Panc1 (cell line): ENCODE data around the gene SH2D6. TPM values are rescaled to one million over a fixed set of nuclear protein-coding genes. Genes with fewer than 3 reads are reported as not detected.

ENCODE experiments used
- ATAC-seq: fragments of 200-7000 bp; cut with Tn5 transposase; 2 replicates; pipeline ENCODE4 v1.9.1; 2020; ENCODE audit warnings: mild to moderate bottlenecking, moderate library complexity
- BruUV-seq: library from RNA; stranded (reverse); fragments of 400-500 nt; replicated peaks from 2 replicates; lab custom pipeline; 2021; lab: Mats Ljungman, UMichigan
- CTCF ChIA-PET: fragments of 300-600 bp; sonication (Branson Sonifier 250); formaldehyde crosslinking; loops from one replicate; lab custom pipeline; 2022; ENCODE audit warnings: antibody characterized with exemption; lab: Charles Lee
- POLR2A ChIA-PET: fragments of 300-600 bp; sonication (Branson Sonifier 250); formaldehyde crosslinking; loops from one replicate; lab custom pipeline; 2022; ENCODE audit warnings: antibody characterized with exemption; lab: Charles Lee
- DNase-seq: peaks from one replicate; pipeline ENCODE4 v3.0.0-alpha.2; 2010; ENCODE audit warnings: low read depth, low spot score
- H3K27ac ChIP-seq: 2 replicates; pipeline ENCODE4 v1.5.1; 2011; ENCODE audit warnings: mild to moderate bottlenecking, low read length, inconsistent platforms
- H3K27me3 ChIP-seq: fragments of 200-500 bp; sonication (Bioruptor generic); 2 replicates; pipeline ENCODE4 v1.6.0; 2014; ENCODE audit warnings: low read length, inconsistent platforms; ENCODE audit not compliant: control insufficient read depth, insufficient read depth
- H3K36me3 ChIP-seq: fragments of 200-500 bp; sonication (Bioruptor generic); 2 replicates; pipeline ENCODE4 v1.5.1; 2014; ENCODE audit warnings: inconsistent platforms, mild to moderate bottlenecking, low read length, moderate library complexity; ENCODE audit not compliant: control insufficient read depth, insufficient read depth
- H3K4me1 ChIP-seq: 2 replicates; pipeline ENCODE4 v1.5.1; 2011; ENCODE audit warnings: inconsistent platforms, mild to moderate bottlenecking, low read length, moderate library complexity; ENCODE audit not compliant: control insufficient read depth, insufficient read depth
- H3K4me3 ChIP-seq, 2 experiments: 2 replicates each; pipeline ENCODE4 v1.5.1; 2011 to 2012; ENCODE audit warnings: low read depth in 2 of 2, low read length in 2 of 2, mild to moderate bottlenecking in 2 of 2, inconsistent platforms in 1 of 2, moderate library complexity in 1 of 2
- H3K9me3 ChIP-seq: fragments of 200-500 bp; sonication (Bioruptor generic); 2 replicates; pipeline ENCODE4 v1.5.1; 2014; ENCODE audit warnings: low read depth, mild to moderate bottlenecking, inconsistent platforms, low read length, moderate library complexity; ENCODE audit not compliant: control insufficient read depth, insufficient read depth
- CTCF ChIP-seq: fragments of 450-650 bp; IDR thresholded peaks from 2 replicates; pipeline ENCODE4 v1.5.1; 2017; ENCODE audit warnings: mild to moderate bottlenecking
- POLR2AphosphoS5 ChIP-seq: IDR thresholded peaks from 2 replicates; pipeline ENCODE4 v1.6.1; 2012; ENCODE audit warnings: mild to moderate bottlenecking, low read depth, low read length, moderate library complexity
- REST ChIP-seq, 2 experiments: IDR thresholded peaks; 2 replicates each; pipeline ENCODE4 v1.6.1; 2011 to 2012; ENCODE audit warnings: low read depth in 2 of 2, control low read depth in 1 of 2, low read length in 1 of 2, mild to moderate bottlenecking in 1 of 2, moderate library complexity in 1 of 2; ENCODE audit not compliant: insufficient read depth in 1 of 2
- SIN3A ChIP-seq: IDR thresholded peaks from 2 replicates; pipeline ENCODE4 v1.6.1; 2012; ENCODE audit warnings: low read depth, mild to moderate bottlenecking, low read length, moderate library complexity, borderline replicate concordance; ENCODE audit not compliant: insufficient read depth
- TCF7L2 ChIP-seq: IDR thresholded peaks from 2 replicates; pipeline ENCODE4 v1.6.1; 2011; ENCODE audit warnings: mild to moderate bottlenecking, low read depth, low read length, inconsistent platforms
- in situ Hi-C: cut with HindIII; loops from 2 replicates; pipeline ENCODE4 v1.10.0; 2016; ENCODE audit warnings: low sequenced_read_pairs, low pct_unique_long_range_greater_than_20kb
- intact Hi-C: fragments of 100-400 bp; cut with micrococcal nuclease; formaldehyde crosslinking; loops from one replicate; pipeline ENCODE4 v1.10.0; 2022; ENCODE audit not compliant: unreplicated experiment
- total RNA-seq: library from RNA; stranded (reverse); gene quantifications from one replicate; pipeline ENCODE4 v1.2.1, GENCODE V29; 2021; ENCODE audit not compliant: unreplicated experiment

The SH2D6 gene
- total RNA-seq, 1 experiment from 2014 or later: 3.3 TPM

- H3K4me1 ChIP-seq: no peaks in the 10 kb centered on the region
- no TSS peak for BruUV-seq
- intact Hi-C loops: no loop called here
- no peak overlapping the region for H3K27ac ChIP-seq
- no peak overlapping the region for H3K4me3 ChIP-seq
- H3K36me3 ChIP-seq: 0 out of 2 replicates have a peak, but pooled peaks cover 2% of the 10 kb centered on the region
- DNase-seq (no peak), ATAC-seq (no peak)
- H3K27me3 ChIP-seq: no peaks in the 10 kb centered on the region
- no peaks in the 10 kb centered on the region for H3K9me3 ChIP-seq
- CTCF ChIA-PET: no interaction called here
- POLR2A ChIA-PET: no interaction called here
- in situ Hi-C loops: no loop called here
- TF ChIP-seq TCF7L2 (no peak), REST (IDR thresholded peaks at IDR 0.05; ENCODE audit: insufficient read depth in 1 of 2, low read depth in 2 of 2, low read length in 1 of 2) (no peak), SIN3A (no peak), POLR2AphosphoS5 (no peak), CTCF (no peak)
These were observed 24.2 kb upstream of the SH2D6 start for GRCh38 chr2:85394261-85394681.

- CTCF ChIA-PET: no interaction called here
- no peaks in the 10 kb centered on the region for H3K27me3 ChIP-seq
- in situ Hi-C loops: no loop called here
- TF ChIP-seq TCF7L2 (no peak), SIN3A (no peak), CTCF (no peak), REST (IDR thresholded peaks at IDR 0.05; ENCODE audit: insufficient read depth in 1 of 2, low read depth in 2 of 2, low read length in 1 of 2) (no peak)
- H3K36me3 ChIP-seq: 0 out of 2 replicates have a peak, but pooled peaks cover 2% of the 10 kb centered on the region
- no peak overlapping the region for H3K4me3 ChIP-seq
- no peak overlapping the region for H3K27ac ChIP-seq
- POLR2A ChIA-PET: interaction anchor here (0.6 kb wide), 1 partner anchor 144 kb away, joined by 9 read pairs; the partner anchor contains the start of gene MAT2A
- BruUV-seq: no TSS peak
- DNase-seq (no peak), ATAC-seq (no peak)
- intact Hi-C loops: no loop called here
- no peaks in the 10 kb centered on the region for H3K9me3 ChIP-seq
- H3K4me1 ChIP-seq: no peaks in the 10 kb centered on the region
These were observed 23.5 kb upstream of the SH2D6 start for GRCh38 chr2:85394976-85395375.
